Trophoblast cell (in vitro differentiated cells and primary cell): ENCODE measurements around the gene WDR7.
A peak's percentile ranks its signal among the peaks of the same experiment; 100 is the strongest.

Experiments
- DNase-seq, 2 donors: peaks; one replicate each; pipeline ENCODE4 v3.0.0-alpha.2; 2016
- H2AFZ ChIP-seq: 2 replicates; pipeline ENCODE4 v1.6.1; 2013; ENCODE audit warnings: low read length, moderate library complexity, mild to moderate bottlenecking; ENCODE audit not compliant: insufficient read depth, poor library complexity
- H2AK5ac ChIP-seq: 2 replicates; pipeline ENCODE4 v1.6.1; 2013; ENCODE audit warnings: mild to moderate bottlenecking, low read length
- H2BK120ac ChIP-seq: 2 replicates; pipeline ENCODE4 v1.6.1; 2013; ENCODE audit warnings: low read length, mild to moderate bottlenecking, moderate library complexity; ENCODE audit not compliant: insufficient read depth, poor library complexity
- H2BK12ac ChIP-seq: 2 replicates; pipeline ENCODE4 v1.6.1; 2013; ENCODE audit warnings: mild to moderate bottlenecking, low read length, moderate library complexity
- H2BK5ac ChIP-seq: 2 replicates; pipeline ENCODE4 v1.6.1; 2013; ENCODE audit warnings: low read length, low read depth, moderate library complexity, mild to moderate bottlenecking; ENCODE audit not compliant: poor library complexity
- H3K14ac ChIP-seq: 2 replicates; pipeline ENCODE4 v1.6.1; 2013; ENCODE audit warnings: mild to moderate bottlenecking, low read length
- H3K18ac ChIP-seq: 2 replicates; pipeline ENCODE4 v1.6.1; 2013; ENCODE audit warnings: mild to moderate bottlenecking, low read length
- H3K23ac ChIP-seq: 2 replicates; pipeline ENCODE4 v1.6.1; 2013; ENCODE audit warnings: low read length
- H3K27ac ChIP-seq: 2 replicates; pipeline ENCODE4 v1.5.1; 2013; ENCODE audit warnings: low read depth, mild to moderate bottlenecking, inconsistent platforms, low read length, moderate library complexity
- H3K27me3 ChIP-seq: 2 replicates; pipeline ENCODE4 v1.6.1; 2013; ENCODE audit warnings: inconsistent platforms, mild to moderate bottlenecking, low read length, moderate library complexity; ENCODE audit not compliant: insufficient read depth
- H3K36me3 ChIP-seq, 2 experiments: 1 replicate in 1 of 2; 2 replicates in 1 of 2; pipeline ENCODE4 v1.6.1; 2013; ENCODE audit warnings: low read length in 2 of 2, mild to moderate bottlenecking in 2 of 2, moderate library complexity in 1 of 2; ENCODE audit not compliant: insufficient read depth in 2 of 2, control insufficient read depth in 1 of 2
- H3K4ac ChIP-seq: 2 replicates; pipeline ENCODE4 v1.6.1; 2013; ENCODE audit warnings: low read depth, mild to moderate bottlenecking, low read length, moderate library complexity
- H3K4me1 ChIP-seq, 2 experiments: 1 replicate in 1 of 2; 2 replicates in 1 of 2; pipeline ENCODE4 v1.6.1; 2013; ENCODE audit warnings: low read length in 2 of 2, mild to moderate bottlenecking in 2 of 2, moderate library complexity in 1 of 2; ENCODE audit not compliant: insufficient read depth in 2 of 2, control insufficient read depth in 1 of 2
- H3K4me2 ChIP-seq: 2 replicates; pipeline ENCODE4 v1.6.1; 2013; ENCODE audit warnings: inconsistent platforms, mild to moderate bottlenecking, low read length, moderate library complexity
- H3K4me3 ChIP-seq: 2 replicates; pipeline ENCODE4 v1.5.1; 2013; ENCODE audit warnings: mild to moderate bottlenecking, low read depth, low read length, inconsistent platforms
- H3K79me1 ChIP-seq: one replicate; pipeline ENCODE4 v1.6.1; 2013; ENCODE audit warnings: low read length
- H3K79me2 ChIP-seq: 2 replicates; pipeline ENCODE4 v1.6.1; 2013; ENCODE audit warnings: low read length, mild to moderate bottlenecking; ENCODE audit not compliant: control insufficient read depth, insufficient read depth, poor library complexity
- H3K9ac ChIP-seq: 2 replicates; pipeline ENCODE4 v1.6.1; 2013; ENCODE audit warnings: mild to moderate bottlenecking, low read length
- H3K9me3 ChIP-seq: 2 replicates; pipeline ENCODE4 v1.6.1; 2013; ENCODE audit warnings: low read depth, mild to moderate bottlenecking, control low read depth, inconsistent platforms, low read length; ENCODE audit not compliant: insufficient read depth
- H4K12ac ChIP-seq: 2 replicates; pipeline ENCODE4 v1.6.1; 2013; ENCODE audit warnings: low read depth, mild to moderate bottlenecking, low read length, moderate library complexity
- H4K8ac ChIP-seq: 2 replicates; pipeline ENCODE4 v1.6.1; 2013; ENCODE audit warnings: low read depth, mild to moderate bottlenecking, low read length, moderate library complexity
- H4K91ac ChIP-seq: one replicate; pipeline ENCODE4 v1.6.1; 2013; ENCODE audit warnings: low read depth, mild to moderate bottlenecking, low read length, moderate library complexity
- WGBS: extraction: QIAGEN DNeasy Blood & Tissue Kit; methylation state at CpG from one replicate; pipeline ENCODE4 v1.1.7; 2013; ENCODE audit warnings: missing lambda C conversion rate; ENCODE audit not compliant: insufficient read length, insufficient coverage; ENCODE audit errors: extremely low coverage; 5-methylcytosine and 5-hydroxymethylcytosine counted together

WDR7 gene

GRCh38 chr18:56889621-56890020 lies 238.5 kb downstream of the WDR7 start:
- no peak overlapping the region for H3K4me3 ChIP-seq

GRCh38 chr18:56890632-56891031 lies 239.5 kb downstream of the WDR7 start:
- Histone ChIP-seq H2BK5ac (no peak overlapping the region), H3K14ac (no peak overlapping the region), H3K18ac (no peak overlapping the region), H3K4me2 (no peak overlapping the region), H2BK120ac (no peak overlapping the region), H2AFZ (no peak overlapping the region), H3K4ac (no peak overlapping the region), H3K23ac (no peak overlapping the region), H3K4me1 (no peaks in the 10 kb centered on the region), H3K9ac (no peak overlapping the region), H4K8ac (no peak overlapping the region), H3K9me3 (no peaks in the 10 kb centered on the region), H4K12ac (no peak overlapping the region), H2BK12ac (no peak overlapping the region), H3K79me1 (peaks cover 2% of the 10 kb centered on the region), H2AK5ac (no peak overlapping the region), H3K79me2 (no peaks in the 10 kb centered on the region), H3K4me3 (no peak overlapping the region), H4K91ac (no peak overlapping the region), H3K27me3 (no peaks in the 10 kb centered on the region), H3K36me3 (no peaks in the 10 kb centered on the region), H3K27ac (peak overlapping the region; percentile 33)
- peak; percentile 83 to 95 for DNase-seq
- no CpG with 5 or more reads among the region's 1 CpG for WGBS

More at GRCh38 chr18:56889621-56890020, 238.5 kb downstream of the WDR7 start:
- Histone ChIP-seq H2BK5ac (no peak overlapping the region), H3K79me2 (no peaks in the 10 kb centered on the region), H2AFZ (no peak overlapping the region), H3K18ac (no peak overlapping the region), H3K79me1 (peaks cover 2% of the 10 kb centered on the region), H3K4me2 (no peak overlapping the region), H4K91ac (no peak overlapping the region), H3K27ac (no peak overlapping the region), H4K8ac (no peak overlapping the region), H2BK120ac (no peak overlapping the region), H3K4me1 (no peaks in the 10 kb centered on the region), H2BK12ac (no peak overlapping the region), H3K9ac (no peak overlapping the region), H3K4ac (no peak overlapping the region), H3K14ac (no peak overlapping the region), H3K27me3 (no peaks in the 10 kb centered on the region), H3K23ac (no peak overlapping the region), H4K12ac (no peak overlapping the region), H3K36me3 (no peaks in the 10 kb centered on the region), H2AK5ac (no peak overlapping the region), H3K9me3 (no peaks in the 10 kb centered on the region)
- peak; percentile 62 to 94 for DNase-seq
- WGBS, result no CpG with 5 or more reads among the region's 2 CpGs

- no peaks in the 10 kb centered on the region for H3K79me2 ChIP-seq
- no peak overlapping the region for H2AK5ac ChIP-seq
- no peak overlapping the region for H3K14ac ChIP-seq
- no peak overlapping the region for H3K18ac ChIP-seq
- DNase-seq, result peak in 1 of 2 donors; percentile 4
- H4K8ac ChIP-seq, result no peak overlapping the region
- no peak overlapping the region for H3K9ac ChIP-seq
- H3K4me3 ChIP-seq, result no peak overlapping the region
- no CpG with 5 or more reads among the region's 3 CpGs for WGBS
- H2BK120ac ChIP-seq, result no peak overlapping the region
- H3K4me2 ChIP-seq, result no peak overlapping the region
- no peaks in the 10 kb centered on the region for H3K27me3 ChIP-seq
- H3K79me1 ChIP-seq, result peaks cover 2% of the 10 kb centered on the region
- no peak overlapping the region for H3K23ac ChIP-seq
- H3K4ac ChIP-seq, result no peak overlapping the region
- no peak overlapping the region for H4K91ac ChIP-seq
- H4K12ac ChIP-seq, result no peak overlapping the region
- no peaks in the 10 kb centered on the region for H3K4me1 ChIP-seq
- H3K9me3 ChIP-seq, result no peaks in the 10 kb centered on the region
- H2BK12ac ChIP-seq, result no peak overlapping the region
- H3K36me3 ChIP-seq, result no peaks in the 10 kb centered on the region
- H2AFZ ChIP-seq, result no peak overlapping the region
- no peak overlapping the region for H3K27ac ChIP-seq
- no peak overlapping the region for H2BK5ac ChIP-seq
Observed at GRCh38 chr18:56891116-56891515, 240.0 kb downstream of the WDR7 start.

GRCh38 chr18:56891870-56892269 lies 240.7 kb downstream of the WDR7 start:
- Histone ChIP-seq H2BK5ac (no peak overlapping the region), H4K91ac (no peak overlapping the region), H3K9me3 (no peaks in the 10 kb centered on the region), H2BK120ac (no peak overlapping the region), H3K9ac (no peak overlapping the region), H3K27me3 (no peaks in the 10 kb centered on the region), H3K4ac (no peak overlapping the region), H3K4me1 (no peaks in the 10 kb centered on the region), H2AK5ac (no peak overlapping the region), H3K36me3 (no peaks in the 10 kb centered on the region), H3K18ac (no peak overlapping the region), H3K27ac (no peak overlapping the region), H3K23ac (no peak overlapping the region), H2BK12ac (no peak overlapping the region), H3K79me1 (peaks cover 2% of the 10 kb centered on the region), H4K8ac (no peak overlapping the region), H3K4me3 (no peak overlapping the region), H3K4me2 (no peak overlapping the region), H3K14ac (no peak overlapping the region), H2AFZ (no peak overlapping the region), H4K12ac (no peak overlapping the region), H3K79me2 (no peaks in the 10 kb centered on the region)
- WGBS, result no CpG with 5 or more reads among the region's 1 CpG
- no peak for DNase-seq
